Keratinocyte (primary cell): ENCODE results near the gene NBPF12. TPM values are rescaled to one million over a fixed set of nuclear protein-coding genes. Genes with fewer than 3 reads are reported as not detected.
"Not testable (repeated sequence)": the region's sequence is repeated elsewhere in the genome, so short reads cannot be mapped to it uniquely, and the experiment has no call there.

ENCODE experiments used
- DNase-seq: peaks from one replicate; pipeline ENCODE4 v3.0.0-alpha.2; 2011; ENCODE audit warnings: low read depth, missing footprints, low spot score
- FAIRE-seq: peaks from 2 replicates; lab custom pipeline; 2011; peaks lifted over from hg19 to GRCh38; lab: Jason Lieb, UNC
- H2AFZ ChIP-seq: 2 replicates; pipeline ENCODE4 v1.6.0; 2012; ENCODE audit warnings: low read length, control low read depth, inconsistent platforms; ENCODE audit not compliant: control insufficient read depth
- H3K27ac ChIP-seq: 2 replicates; pipeline ENCODE4 v1.5.1; 2011; ENCODE audit warnings: low read length; ENCODE audit not compliant: control insufficient read depth, insufficient read depth
- H3K27me3 ChIP-seq: 3 replicates; pipeline ENCODE4 v1.6.0; 2011; ENCODE audit warnings: low read length; ENCODE audit not compliant: control insufficient read depth, insufficient read depth; ENCODE audit errors: extremely low read depth
- H3K36me3 ChIP-seq, 2 experiments: 2 replicates in 1 of 2; 3 replicates in 1 of 2; pipeline ENCODE4 v1.5.1; 2011; ENCODE audit warnings: low read length in 2 of 2, mild to moderate bottlenecking in 1 of 2; ENCODE audit not compliant: control insufficient read depth in 2 of 2, insufficient read depth in 2 of 2; ENCODE audit errors: extremely low read depth in 1 of 2
- H3K4me1 ChIP-seq: 3 replicates; pipeline ENCODE4 v1.5.1; 2011; ENCODE audit warnings: low read length; ENCODE audit not compliant: control insufficient read depth, insufficient read depth; ENCODE audit errors: extremely low read depth
- H3K4me2 ChIP-seq: 3 replicates; pipeline ENCODE4 v1.6.0; 2011; ENCODE audit warnings: low read depth, low read length; ENCODE audit not compliant: control insufficient read depth, insufficient read depth; ENCODE audit errors: extremely low read depth
- H3K4me3 ChIP-seq, 3 experiments: fragments of 200-600 bp in 1 of 3; sonication (generic) in 1 of 3; 2 replicates in 2 of 3; 3 replicates in 1 of 3; pipeline ENCODE4 v1.5.1; 2011 to 2016; ENCODE audit warnings: low read length in 3 of 3, mild to moderate bottlenecking in 3 of 3, control low read depth in 2 of 3, inconsistent platforms in 1 of 3, low read depth in 1 of 3, mixed read lengths in 1 of 3, mixed run types in 1 of 3, moderate library complexity in 1 of 3; ENCODE audit not compliant: control insufficient read depth in 2 of 3, insufficient read depth in 2 of 3; ENCODE audit errors: extremely low read depth in 1 of 3
- H3K79me2 ChIP-seq: 2 replicates; pipeline ENCODE4 v1.6.0; 2012; ENCODE audit warnings: low read length; ENCODE audit not compliant: control insufficient read depth, insufficient read depth
- H3K9ac ChIP-seq: 3 replicates; pipeline ENCODE4 v1.6.0; 2011; ENCODE audit warnings: low read length; ENCODE audit not compliant: control insufficient read depth, insufficient read depth; ENCODE audit errors: extremely low read depth
- H3K9me1 ChIP-seq: 3 replicates; pipeline ENCODE4 v1.6.0; 2011; ENCODE audit warnings: low read length; ENCODE audit not compliant: control insufficient read depth, insufficient read depth; ENCODE audit errors: extremely low read depth
- H3K9me3 ChIP-seq: 2 replicates; pipeline ENCODE4 v1.5.1; 2012; ENCODE audit warnings: low read depth, low read length; ENCODE audit not compliant: control insufficient read depth
- H4K20me1 ChIP-seq: 3 replicates; pipeline ENCODE4 v1.6.0; 2011; ENCODE audit warnings: low read length; ENCODE audit not compliant: control insufficient read depth, insufficient read depth; ENCODE audit errors: extremely low read depth
- dilution Hi-C: fragments of 300-500 bp; cut with MboI; formaldehyde crosslinking; loops from one replicate; pipeline ENCODE4 v1.7.0; 2020; ENCODE audit warnings: low sequenced_read_pairs; ENCODE audit not compliant: extremely low pct_ligation_motif_present
- polyA minus RNA-seq, 3 experiments: library from RNA; depleted of rRNA, polyadenylated mRNA; stranded (reverse); fragments of >200 nt; gene quantifications; 1 replicate in 1 of 3; 2 replicates in 1 of 3; 3 replicates in 1 of 3; pipeline ENCODE4 v1.2.3, GENCODE V29; 2011
- polyA plus RNA-seq, 5 experiments: library from polyadenylated mRNA; depleted of rRNA in 3 of 5; stranded (reverse) in 3 of 5; stranded (forward) in 1 of 5; unstranded in 1 of 5; fragments of >200 nt; gene quantifications; 1 replicate in 1 of 5; 2 replicates in 3 of 5; 3 replicates in 1 of 5; pipeline versions ENCODE4 v1.2.1 to v1.2.3, GENCODE V29; 2011 to 2012; ENCODE audit warnings: missing spikeins in 2 of 5, low read depth in 1 of 5, low replicate concordance in 1 of 5

NBPF12 gene
- polyA plus RNA-seq (5.3 to 6.4 TPM (median 5.5 TPM) in 3 replicates), polyA minus RNA-seq (1.9 to 9.3 TPM (median 6.2 TPM) in 3 replicates)
- polyA plus RNA-seq (2011; ENCODE audit: low read depth), result 4.7 TPM
- polyA plus RNA-seq (2011; cell fraction: cytosol; rRNA removed), result 2.2 and 3.2 TPM in 2 replicates
- polyA plus RNA-seq (2011; cell fraction: nucleus; rRNA removed), result 27.3 and 28.7 TPM in 2 replicates
- polyA plus RNA-seq (2012; ENCODE audit: low replicate concordance), result 4.2 and 5.5 TPM in 2 replicates
- polyA minus RNA-seq (2011; cell fraction: cytosol; rRNA and poly(A)+ RNA removed), result 2.7 TPM
- polyA minus RNA-seq (2011; cell fraction: nucleus; rRNA and poly(A)+ RNA removed), result 7.8 and 15.6 TPM in 2 replicates

DNA sequence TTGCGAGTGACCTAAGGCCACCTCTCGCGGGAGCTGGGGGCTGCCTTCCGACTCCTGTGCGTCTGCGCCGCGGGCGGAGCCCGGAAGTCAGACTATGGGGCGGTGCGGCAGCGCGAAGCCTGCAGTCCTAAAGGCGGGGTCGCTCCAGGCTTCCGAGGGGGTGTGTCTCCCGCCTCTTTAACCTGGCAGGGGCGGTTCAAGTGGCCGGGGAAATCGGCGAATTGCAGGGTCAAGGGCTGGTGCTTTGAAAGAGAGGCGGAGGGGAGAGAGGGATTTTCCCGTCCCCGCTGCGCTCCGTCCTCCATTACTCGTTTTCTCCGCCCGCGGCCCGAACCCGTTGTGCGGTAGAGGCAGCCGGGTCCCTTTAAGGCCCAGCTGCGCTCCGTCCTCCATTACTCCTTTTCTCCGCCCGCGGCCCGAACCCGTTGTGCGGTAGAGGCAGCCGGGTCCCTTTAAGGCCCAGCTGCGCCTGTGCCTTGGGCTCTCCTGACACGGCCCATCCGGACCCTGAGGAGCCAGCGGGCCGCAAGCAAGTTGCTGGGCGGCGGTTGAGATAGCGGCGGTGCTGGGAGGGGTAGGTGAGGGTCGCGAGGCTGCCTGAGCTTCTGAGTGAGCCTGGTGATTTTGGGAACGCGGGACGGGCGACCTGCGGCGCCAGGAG lies at the start of gene NBPF12:
TSS of gene NBPF12 (plus strand) at position 83 of the 661 bp plus-strand sequence. CDS start 21,820 bp downstream, outside the sequence.
- H2AFZ ChIP-seq, result peak within 1 kb of the TSS; percentile 64
- H3K4me1 ChIP-seq, DNase-seq, H3K9me1 ChIP-seq, H4K20me1 ChIP-seq, H3K36me3 ChIP-seq, H3K79me2 ChIP-seq, dilution Hi-C loops, H3K27me3 ChIP-seq, H3K9me3 ChIP-seq, FAIRE-seq: not testable (repeated sequence)
- peak within 1 kb of the TSS; percentile 22 for H3K4me2 ChIP-seq
- H3K9ac ChIP-seq, result peak within 1 kb of the TSS; percentile 77
- H3K27ac ChIP-seq, result peak within 1 kb of the TSS; percentile 64
- H3K4me3 ChIP-seq, result peak within 1 kb of the TSS; percentile 57 to 62 (median 61)

DNA sequence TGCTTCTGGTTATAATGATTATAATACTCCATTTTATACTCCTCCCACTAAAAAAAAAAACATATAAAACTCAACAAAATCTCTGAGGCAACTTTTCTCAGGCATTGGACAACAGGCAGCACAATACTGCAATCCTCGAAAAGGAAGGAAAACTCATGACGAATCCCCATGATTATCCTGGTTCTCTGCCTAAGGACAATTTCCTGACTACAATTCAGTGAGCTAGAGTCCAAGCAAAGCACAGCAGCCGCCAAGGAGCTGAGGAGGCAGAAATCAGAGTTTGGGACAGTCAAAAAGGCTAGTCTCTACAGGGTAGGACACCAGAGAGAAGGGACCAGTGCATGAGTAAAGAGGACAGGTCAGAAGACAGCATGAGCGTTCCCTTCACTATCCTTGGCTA lies 46.8 kb upstream of the NBPF12 start:
- H2AFZ ChIP-seq, H4K20me1 ChIP-seq, H3K9me3 ChIP-seq, H3K4me2 ChIP-seq, H3K79me2 ChIP-seq, H3K36me3 ChIP-seq, H3K9ac ChIP-seq, H3K27me3 ChIP-seq, H3K4me3 ChIP-seq, H3K27ac ChIP-seq, H3K4me1 ChIP-seq, H3K9me1 ChIP-seq, dilution Hi-C loops, DNase-seq, FAIRE-seq: not testable (repeated sequence)

DNA sequence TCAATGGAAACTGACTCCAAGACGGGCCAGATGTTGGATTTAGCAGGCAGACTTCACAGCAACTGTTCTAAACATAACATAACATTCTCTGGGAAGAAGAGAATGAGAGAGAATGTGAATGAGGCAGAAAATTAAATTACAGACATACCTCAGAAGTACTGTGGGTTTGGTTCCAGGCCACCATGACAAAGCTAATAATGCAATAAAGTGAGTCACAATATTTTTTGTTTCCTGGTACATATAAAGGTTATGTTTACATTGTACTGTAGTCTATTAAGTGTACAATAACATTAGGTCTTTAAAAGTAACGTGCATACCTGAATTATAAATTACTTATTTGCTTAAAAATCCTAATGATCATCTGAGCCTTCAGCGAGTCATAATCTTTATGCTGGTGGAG lies 45.8 kb upstream of the NBPF12 start:
- dilution Hi-C loops, DNase-seq, FAIRE-seq, H3K4me2 ChIP-seq, H3K4me3 ChIP-seq, H3K9me1 ChIP-seq, H2AFZ ChIP-seq, H3K36me3 ChIP-seq, H3K27ac ChIP-seq, H3K4me1 ChIP-seq, H4K20me1 ChIP-seq, H3K79me2 ChIP-seq, H3K27me3 ChIP-seq, H3K9ac ChIP-seq, H3K9me3 ChIP-seq: not testable (repeated sequence)

- DNase-seq, H3K4me1 ChIP-seq, dilution Hi-C loops, H3K4me2 ChIP-seq, H3K4me3 ChIP-seq, H4K20me1 ChIP-seq, H3K9me3 ChIP-seq, H3K9me1 ChIP-seq, H3K36me3 ChIP-seq, H3K9ac ChIP-seq, H2AFZ ChIP-seq, H3K27ac ChIP-seq, H3K27me3 ChIP-seq, FAIRE-seq, H3K79me2 ChIP-seq: not testable (repeated sequence)
Observed at GRCh38 chr1:146907565-146908261, 30.4 kb upstream of the NBPF12 start.
